Activated CD4-positive, CD25-positive, alpha-beta regulatory T cell treated with anti-CD3 and anti-CD28 coated beads, Interleukin-2, amount 50 U/mL, for 24 hours (primary cell): ENCODE measurements around the gene CRY2.
"Not testable (repeated sequence)": the region's sequence is repeated elsewhere in the genome, so short reads cannot be mapped to it uniquely, and the experiment has no call there.

Experiments
- ATAC-seq, 2 donors: fragments of 150-1000 bp; cut with Tn5 transposase; one replicate each; pipeline ENCODE4 v1.10.0; 2021; ENCODE audit warnings: mild to moderate bottlenecking in 1 of 2, moderate library complexity in 1 of 2

The CRY2 gene

GRCh38 chr11:45846974-45847910, at the start of gene CRY2:
CRY2 (plus strand) TSS chr11:45847475; CDS start chr11:45847491, 16 bp downstream.
- ATAC-seq: peak; percentile 91 to 92

GRCh38 chr11:45798793-45799441, 48.4 kb upstream of the CRY2 start:
- ATAC-seq: no peak

GRCh38 chr11:45799562-45799961, 47.7 kb upstream of the CRY2 start:
- ATAC-seq: no peak

- ATAC-seq: no peak
Observed at GRCh38 chr11:45800261-45800660, 47.0 kb upstream of the CRY2 start.

- ATAC-seq: no peak
Observed at GRCh38 chr11:45801723-45802315, 45.5 kb upstream of the CRY2 start.

GRCh38 chr11:45802531-45803317, 44.6 kb upstream of the CRY2 start:
- no peak for ATAC-seq

- ATAC-seq: peak; percentile 17 to 28
Observed at GRCh38 chr11:45803971-45804760, 43.1 kb upstream of the CRY2 start.

GRCh38 chr11:45804761-45805304, 42.4 kb upstream of the CRY2 start, which contains the start of gene SLC35C1:
SLC35C1 (plus strand) TSS chr11:45805149; CDS start chr11:45805802, 653 bp downstream.
- ATAC-seq: peak; percentile 94 to 95

GRCh38 chr11:45805305-45806071, 41.8 kb upstream of the CRY2 start:
- peak; percentile 37 to 39 for ATAC-seq

GRCh38 chr11:45806072-45806933, 41.0 kb upstream of the CRY2 start:
- no peak for ATAC-seq

- no peak for ATAC-seq
Observed at GRCh38 chr11:45806937-45807791, 40.1 kb upstream of the CRY2 start.

- ATAC-seq: no peak
Observed at GRCh38 chr11:45807792-45808238, 39.5 kb upstream of the CRY2 start.

- not testable (repeated sequence) for ATAC-seq
Observed at GRCh38 chr11:45808427-45808826, 38.8 kb upstream of the CRY2 start.

GRCh38 chr11:45809456-45810395, 37.5 kb upstream of the CRY2 start:
- no peak for ATAC-seq

GRCh38 chr11:45810431-45811108, 36.7 kb upstream of the CRY2 start:
- no peak for ATAC-seq

- no peak for ATAC-seq
Observed at GRCh38 chr11:45811109-45811435, 36.2 kb upstream of the CRY2 start.
